ENCODE measurements around the gene SYAP1.
"Not testable (repeated sequence)": the region's sequence is repeated elsewhere in the genome, so short reads cannot be mapped to it uniquely, and the experiment has no call there.

Gene SYAP1, protein sequence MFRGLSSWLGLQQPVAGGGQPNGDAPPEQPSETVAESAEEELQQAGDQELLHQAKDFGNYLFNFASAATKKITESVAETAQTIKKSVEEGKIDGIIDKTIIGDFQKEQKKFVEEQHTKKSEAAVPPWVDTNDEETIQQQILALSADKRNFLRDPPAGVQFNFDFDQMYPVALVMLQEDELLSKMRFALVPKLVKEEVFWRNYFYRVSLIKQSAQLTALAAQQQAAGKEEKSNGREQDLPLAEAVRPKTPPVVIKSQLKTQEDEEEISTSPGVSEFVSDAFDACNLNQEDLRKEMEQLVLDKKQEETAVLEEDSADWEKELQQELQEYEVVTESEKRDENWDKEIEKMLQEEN

DNA sequence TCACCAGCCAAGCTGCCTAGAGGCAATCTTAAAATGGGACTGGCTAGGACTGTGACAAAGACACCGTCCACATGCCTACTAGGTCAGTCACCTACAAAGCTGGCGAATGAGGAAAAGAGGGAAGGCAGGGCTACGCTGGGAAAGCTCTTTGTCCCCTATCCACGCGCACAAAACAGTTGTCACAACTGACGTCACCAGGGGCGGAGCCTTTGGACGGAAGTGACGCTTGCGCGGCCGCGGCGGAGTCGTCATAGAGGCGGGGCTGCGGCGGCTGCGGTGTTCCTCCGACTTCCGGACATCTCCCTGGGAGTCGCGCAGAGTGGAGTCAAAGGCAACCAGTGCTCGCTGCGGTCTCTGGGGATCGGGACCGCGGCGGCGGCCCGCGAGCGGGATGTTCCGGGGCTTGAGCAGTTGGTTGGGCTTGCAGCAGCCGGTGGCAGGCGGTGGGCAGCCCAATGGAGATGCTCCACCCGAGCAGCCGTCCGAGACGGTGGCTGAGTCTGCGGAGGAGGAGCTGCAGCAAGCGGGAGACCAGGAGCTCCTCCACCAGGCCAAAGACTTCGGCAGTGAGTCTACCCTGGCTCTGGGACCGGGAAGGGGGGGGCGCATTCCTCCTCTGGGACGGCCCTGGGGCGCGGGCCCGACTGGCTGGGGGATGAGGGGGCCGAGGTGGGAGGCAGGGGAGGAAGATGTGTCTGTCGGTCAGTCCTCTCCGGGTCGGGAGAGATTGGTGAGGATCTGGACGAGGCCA is at the start of gene SYAP1:
TSS of gene SYAP1 (plus strand) at position 279 of the 751 bp plus-strand sequence. CDS start at position 392, 113 bp downstream.
- DNase-seq (ENCODE audit: low read depth in 2 of 2) = peak; percentile 83 to 96

DNA sequence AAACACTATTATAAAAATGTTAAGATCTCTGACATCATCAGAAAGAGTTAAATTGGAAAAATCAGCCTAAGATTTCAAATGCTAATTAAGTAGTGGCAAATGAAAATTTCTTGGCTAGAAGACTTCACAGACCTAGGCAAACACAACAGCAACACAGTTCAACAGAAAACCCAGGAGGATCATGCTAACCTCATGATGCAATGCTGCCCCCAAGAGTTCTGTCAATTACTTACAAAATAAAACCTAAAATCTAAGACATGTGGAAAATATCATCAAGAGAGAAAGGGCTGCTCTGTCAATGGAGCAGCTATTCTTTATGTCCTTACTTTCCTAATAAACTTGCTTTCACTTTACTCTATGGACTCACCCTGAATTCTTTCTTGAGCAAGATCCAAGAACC is 48.4 kb upstream of the SYAP1 start:
- DNase-seq (ENCODE audit: low read depth in 2 of 2) = no peak

DNA sequence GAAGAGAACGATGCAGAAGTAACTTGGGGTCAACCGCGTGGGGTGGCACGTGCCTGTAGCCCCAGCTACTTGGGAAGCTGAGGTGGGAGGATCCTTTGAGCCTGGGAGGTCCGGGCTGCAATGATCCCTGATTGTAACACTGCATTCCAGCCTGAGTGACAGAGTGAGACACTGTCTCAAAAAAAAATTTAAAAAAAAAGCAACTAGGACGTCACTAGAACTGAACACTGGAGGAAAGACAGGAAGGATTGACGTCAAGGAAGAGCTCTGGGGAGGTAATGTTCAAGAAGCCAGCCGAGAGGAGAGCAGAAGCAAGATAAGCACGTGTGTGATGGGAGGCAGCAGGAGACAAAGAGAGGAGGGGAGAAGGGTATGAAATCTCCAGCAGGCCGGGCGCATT is 40.7 kb upstream of the SYAP1 start:
- no peak for DNase-seq (ENCODE audit: low read depth in 2 of 2)

DNA sequence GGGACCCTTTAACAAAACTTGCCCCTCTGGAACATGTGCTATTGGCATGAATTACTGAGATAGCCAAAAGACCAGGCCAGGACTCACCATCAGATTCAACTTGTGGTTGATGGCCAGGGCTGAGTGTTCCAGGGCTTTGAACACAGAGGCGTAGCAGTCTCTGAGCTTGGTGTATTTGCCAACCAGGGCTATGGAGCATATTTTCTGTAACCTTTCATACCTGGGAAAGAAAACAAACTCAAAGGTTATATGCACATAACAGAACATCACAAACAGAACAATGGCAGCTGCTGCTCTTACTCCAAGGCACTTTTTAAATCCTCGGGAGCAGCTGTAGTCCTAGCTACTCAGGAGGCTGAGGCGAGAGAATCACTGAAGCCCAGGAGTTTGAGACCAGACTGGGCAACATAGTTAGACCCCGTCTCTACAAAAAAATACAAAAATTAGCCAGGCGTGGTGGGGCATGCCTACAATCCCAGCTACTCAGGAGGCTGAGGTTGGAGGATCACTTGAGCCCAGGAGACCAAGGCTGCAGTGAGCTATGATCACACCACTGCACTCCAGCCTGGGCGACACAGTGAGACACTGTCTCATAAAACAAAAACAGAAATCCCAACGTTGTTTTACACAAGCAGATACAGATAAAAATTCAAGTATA is 36.3 kb upstream of the SYAP1 start:
- no peak for DNase-seq (ENCODE audit: low read depth in 2 of 2)

DNA sequence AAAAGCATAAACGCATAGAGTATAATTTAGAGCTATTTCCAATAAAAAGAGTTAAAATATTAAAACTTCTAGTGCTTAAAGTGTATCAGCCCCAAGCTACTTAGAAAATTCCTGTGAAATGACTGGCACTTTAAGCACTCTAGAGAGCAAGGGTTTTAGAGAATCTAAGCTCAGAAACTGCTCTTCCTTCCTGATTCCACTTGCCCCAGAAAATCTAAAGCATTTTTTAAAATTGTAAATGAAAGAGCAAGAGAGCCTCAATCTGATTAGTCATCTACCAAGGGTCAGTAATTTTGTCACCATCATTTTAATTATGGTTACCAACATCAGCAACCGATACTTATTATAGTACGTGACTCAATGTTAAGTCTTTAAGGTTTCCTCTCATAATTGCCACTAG is 31.9 kb upstream of the SYAP1 start:
- no peak for DNase-seq (ENCODE audit: low read depth in 2 of 2)

DNA sequence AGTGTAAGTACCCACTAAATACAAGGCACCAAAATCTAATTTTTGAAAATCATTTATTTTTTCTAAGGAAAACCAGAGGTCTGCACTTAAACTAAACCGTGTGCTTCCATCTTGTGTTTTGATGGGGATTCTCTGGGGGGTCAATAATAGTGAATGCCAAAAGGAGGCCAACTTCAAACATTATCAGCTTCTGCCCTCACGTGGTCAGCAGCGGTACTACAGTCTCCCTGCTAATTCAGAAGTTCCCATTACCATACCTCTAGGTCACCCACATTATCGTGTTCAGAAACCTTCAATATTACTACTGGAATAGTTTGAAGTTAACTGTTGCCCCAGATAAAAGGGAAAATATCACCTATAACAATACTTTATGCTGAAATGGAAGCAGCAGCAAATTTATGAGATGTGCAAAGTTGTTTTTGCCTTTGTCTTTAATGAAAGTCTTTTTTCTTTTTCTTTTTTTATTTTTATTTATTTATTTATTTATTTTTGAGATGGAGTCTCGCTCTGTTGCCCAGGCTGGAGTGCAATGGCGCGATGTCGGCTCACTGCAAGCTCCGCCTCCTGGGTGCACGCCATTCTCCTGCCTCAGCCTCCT is 24.2 kb upstream of the SYAP1 start:
- DNase-seq (ENCODE audit: low read depth in 2 of 2) = peak; percentile 45 to 59

DNA sequence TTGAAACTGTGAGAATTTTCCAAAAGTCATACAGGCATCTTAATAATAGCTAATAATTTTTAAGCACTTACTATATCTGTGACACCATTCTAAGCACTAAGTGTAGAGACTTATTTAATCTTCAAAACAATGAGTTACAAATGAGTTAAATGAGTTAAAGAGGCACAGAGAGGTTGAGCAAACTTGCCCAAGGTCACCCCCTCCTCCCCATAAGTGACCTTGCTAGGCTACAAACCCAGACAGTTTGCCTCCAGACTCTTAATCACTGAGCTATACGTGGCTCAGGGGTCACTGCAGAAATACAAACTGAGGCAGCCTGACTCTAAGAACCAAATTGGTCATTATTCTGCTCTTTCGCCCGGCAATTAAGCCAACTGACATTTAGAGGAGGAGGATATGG is 22.5 kb upstream of the SYAP1 start:
- DNase-seq (ENCODE audit: low read depth in 2 of 2) = no peak

DNA sequence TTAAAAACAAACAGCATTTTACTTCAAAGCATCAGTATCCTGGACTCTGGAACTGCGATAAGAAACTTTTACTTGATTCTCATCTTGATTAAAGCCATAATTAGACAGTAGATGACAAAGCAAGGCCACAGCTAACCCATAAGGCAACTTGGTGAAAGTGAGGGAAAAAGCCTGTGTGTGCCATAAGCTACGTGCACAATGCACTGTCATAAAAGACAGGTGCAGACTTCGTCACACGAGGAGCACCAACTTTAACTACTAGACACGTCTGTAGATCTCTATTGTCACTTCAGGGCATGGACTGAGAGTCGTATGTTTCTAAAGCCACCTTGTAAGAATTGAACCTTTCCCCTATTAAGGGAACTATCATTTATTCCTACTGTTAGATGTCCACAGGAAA is 20.0 kb upstream of the SYAP1 start:
- no peak for DNase-seq (ENCODE audit: low read depth in 2 of 2)

DNA sequence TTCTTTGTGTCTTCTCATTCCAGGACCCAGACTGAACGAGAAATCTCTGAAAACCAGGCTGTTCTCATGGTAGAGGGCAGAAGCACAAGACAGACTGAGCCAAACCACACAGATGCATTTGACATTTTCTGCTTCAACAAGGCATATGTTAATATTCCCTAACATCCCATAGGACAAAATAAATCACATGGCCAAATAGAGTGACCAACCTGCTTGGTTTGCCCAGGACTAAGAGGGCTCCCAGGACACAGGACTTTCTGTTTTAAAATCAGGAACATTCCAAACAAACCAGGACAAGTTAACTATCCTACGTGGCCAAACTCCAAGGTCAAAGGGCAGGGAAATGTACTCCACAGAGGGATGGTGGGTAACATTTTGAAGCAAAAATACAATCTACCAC is 18.7 kb upstream of the SYAP1 start:
- DNase-seq (ENCODE audit: low read depth in 2 of 2) = no peak

DNA sequence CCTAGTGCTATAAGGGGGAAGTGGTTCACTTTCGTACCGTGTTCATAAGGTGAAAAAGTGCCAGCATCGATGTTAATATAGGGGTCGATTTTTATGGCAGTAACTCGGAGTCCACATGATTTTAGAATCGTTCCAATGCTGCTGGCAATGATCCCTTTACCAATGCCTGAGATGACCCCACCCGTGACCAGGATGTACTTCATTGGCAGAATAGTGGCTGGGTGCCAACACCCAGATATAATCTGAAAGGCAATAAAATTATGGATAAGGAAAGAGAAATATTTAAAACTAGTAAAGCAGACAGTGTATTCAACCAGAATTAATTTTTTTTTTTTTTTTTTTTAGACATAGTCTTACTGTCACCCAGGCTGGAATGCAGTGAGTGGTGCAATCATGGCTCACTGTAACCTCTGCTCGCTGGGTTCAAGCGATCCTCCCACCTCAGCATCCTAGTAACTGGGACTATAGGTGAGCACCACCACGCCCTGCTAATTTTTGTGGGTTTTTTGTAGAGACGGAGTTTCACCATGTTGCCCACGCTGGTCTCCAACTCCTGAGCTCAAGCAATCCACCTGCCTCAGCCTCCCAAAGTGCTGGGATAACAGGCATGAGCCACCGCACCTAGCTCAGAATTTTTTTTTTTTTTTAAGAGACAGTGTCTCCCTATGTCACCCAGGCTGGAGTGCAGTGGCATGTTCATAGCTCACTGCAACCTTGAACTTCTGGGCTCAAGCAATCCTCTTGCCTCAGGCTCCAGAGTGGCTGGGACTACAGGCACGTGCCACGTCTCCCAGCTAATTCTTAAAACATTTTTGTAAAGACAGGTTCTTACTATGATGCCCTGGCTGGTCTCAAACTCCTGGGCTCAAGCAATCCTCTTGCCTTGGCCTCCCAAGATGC is 16.5 kb upstream of the SYAP1 start:
- no peak for DNase-seq (ENCODE audit: low read depth in 2 of 2)

DNA sequence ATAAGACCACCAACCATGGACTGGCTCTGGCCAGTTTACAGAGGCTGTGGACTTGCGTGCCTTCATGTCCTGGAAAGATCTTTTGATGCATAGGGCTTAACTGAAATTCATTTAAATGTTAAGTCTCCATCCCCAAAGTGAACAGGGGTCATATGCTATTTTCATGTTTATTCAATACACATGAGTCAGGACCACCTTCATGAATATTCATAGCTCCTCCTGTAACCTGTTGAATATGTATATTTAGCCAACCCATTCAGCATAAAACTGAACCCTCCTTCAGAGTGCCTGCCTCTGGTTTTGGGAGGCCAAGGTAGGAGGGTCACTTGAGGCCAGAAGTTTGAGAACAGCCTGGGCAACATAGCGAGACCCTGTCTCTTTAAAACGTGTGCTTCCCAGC is 14.0 kb upstream of the SYAP1 start:
- DNase-seq (ENCODE audit: low read depth in 2 of 2) = no peak

DNA sequence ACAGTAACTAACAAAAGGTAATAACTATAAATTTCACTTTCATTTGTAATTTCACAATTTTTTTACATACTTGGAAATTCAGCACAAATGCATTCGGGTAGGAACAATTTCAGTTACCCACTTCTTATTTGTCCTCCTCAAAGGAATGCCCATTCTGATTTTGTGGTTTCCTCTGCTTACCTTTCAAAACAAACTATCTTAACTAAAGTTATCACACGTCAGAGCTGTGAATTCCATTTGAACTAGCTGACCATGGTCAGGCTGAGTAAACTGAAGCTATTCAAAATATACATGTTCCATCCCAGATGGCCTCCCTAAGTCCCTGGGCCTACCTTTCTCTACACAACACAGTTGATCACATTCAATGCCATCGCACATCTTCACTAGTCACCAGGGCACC is 11.4 kb upstream of the SYAP1 start:
- no peak for DNase-seq (ENCODE audit: low read depth in 2 of 2)

DNA sequence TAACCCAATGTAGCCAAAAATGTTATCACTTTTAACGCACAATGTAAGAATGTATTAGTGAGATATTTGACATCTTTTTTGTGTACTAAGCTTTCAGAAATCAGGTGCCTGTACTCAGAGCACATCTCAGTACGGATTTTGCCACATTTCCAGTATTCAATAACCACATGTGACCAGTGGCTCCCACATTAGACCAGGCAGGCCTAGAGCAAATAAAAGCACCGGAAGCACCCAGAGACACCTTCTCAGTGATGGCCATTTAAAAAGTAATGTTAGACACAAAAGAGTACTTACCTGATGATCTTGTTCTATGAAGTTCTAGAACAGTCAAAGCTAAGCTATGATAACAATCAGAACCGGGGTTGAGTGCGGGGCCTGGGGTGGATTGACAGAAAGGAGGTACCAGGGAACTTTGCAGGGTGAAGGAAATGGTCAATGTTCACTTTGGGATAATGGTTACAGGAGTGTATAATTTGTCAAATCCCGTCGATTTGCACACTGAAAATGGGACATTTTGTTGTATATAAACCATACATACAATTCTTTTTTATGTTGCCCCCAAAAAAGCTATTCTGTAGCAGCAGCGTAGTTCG is 8.1 kb upstream of the SYAP1 start:
- no peak for DNase-seq (ENCODE audit: low read depth in 2 of 2)

DNA sequence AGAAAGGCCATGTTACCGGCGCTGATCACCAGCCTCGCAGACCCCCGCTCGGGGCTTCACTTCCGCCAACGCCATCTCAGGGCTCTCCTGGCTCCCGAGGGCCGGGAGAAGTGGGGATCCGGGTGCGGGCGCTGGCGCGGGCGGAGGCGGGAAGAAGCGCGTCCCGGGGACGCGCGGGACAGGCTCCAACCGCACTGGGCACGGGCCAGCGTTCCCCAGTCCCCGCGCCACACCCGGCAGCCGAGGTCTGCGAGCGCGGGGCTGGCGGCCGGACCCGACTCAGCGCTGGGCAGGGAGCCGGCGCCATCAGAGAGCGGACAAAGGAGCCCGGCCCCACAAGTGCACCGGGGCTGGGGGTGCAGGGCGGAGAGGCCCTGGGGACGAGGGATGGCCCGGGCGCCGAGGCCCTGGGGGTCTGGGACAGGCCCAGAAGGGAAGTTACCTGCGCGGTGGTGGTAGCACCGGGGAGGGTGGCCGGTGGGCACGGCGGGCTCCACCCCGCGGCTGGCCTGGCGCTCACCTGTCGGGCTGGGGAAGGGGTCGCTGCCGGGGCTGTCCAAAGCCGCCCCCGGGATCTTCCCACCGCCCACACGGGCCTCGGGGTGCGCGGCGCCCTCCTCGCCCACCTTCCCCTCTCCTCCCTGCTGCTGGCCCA is 7.4 kb upstream of the SYAP1 start:
- DNase-seq (ENCODE audit: low read depth in 2 of 2) = no peak

DNA sequence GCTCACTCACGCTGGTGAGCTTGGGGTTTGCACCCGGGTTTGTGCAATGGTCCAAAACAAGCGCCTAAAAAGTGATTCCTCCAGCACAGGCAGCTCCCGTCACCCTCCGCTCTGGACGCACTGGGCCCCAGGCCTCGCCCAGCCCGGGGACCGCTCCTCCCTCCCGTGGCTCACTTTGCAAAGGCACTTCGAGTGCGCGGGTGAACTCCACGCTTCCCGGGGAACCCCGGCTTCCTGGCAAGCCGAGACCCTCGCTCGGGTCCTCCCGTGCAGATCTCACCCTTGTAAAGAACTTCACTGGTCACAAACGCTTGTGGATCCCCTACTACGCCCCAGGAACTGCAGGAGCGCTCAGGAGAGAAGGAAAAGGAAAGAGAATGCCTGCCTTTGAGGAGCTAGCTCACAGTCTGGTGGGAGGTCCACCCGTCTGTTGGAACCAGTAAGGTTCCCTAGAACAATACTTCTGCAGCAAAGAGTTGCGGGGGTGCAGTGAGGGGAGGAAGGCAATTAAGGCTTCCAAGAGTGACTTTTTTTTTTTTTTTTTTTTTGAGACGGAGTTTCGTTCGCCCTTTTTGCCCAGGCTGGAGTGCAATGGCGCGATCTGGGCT is 6.8 kb upstream of the SYAP1 start, which contains the start of gene CTPS2:
TSS of gene CTPS2 (minus strand) at position 122 of the 608 bp plus-strand sequence. CDS start 9,767 bp downstream, outside the sequence.
- peak; percentile 20 to 22 for DNase-seq (ENCODE audit: low read depth in 2 of 2)

DNA sequence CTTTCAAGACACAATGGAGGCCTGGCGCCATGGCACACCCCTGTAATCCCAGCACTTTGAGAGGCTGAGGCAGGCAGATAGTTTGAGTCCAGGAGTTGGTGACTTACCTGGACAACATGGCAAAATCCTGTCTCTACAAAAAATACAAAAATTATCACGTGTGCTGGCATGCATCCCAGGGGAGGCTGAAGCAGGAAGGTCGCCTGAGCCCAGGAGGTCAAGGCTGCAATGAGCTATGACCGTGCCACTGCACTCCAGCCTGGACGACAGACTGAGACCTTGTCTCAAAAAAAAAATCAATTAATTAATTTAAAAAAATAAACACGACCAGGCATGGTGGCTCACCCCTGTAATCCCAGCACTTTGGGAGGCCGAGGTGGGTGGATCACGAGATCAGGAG is 4.9 kb upstream of the SYAP1 start:
- DNase-seq (ENCODE audit: low read depth in 2 of 2) = no peak

DNA sequence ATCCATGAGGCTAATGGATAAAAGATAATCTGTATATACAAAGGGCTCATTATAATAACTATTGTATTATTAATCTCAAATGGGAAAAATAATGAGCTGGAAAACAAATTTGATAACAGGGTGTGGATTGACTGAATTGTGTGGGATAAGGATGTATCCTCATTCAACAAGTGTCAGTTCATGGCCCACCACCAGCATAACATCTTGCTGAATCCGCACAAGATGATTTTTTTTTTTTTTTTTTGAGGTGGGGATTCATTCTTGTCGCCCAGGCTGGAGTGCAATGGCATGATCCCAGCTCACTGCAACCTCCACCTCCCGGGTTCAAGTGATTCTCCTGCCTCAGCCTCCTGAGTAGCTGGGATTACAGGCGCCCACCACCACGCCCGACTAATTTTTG is 3.8 kb upstream of the SYAP1 start:
- DNase-seq (ENCODE audit: low read depth in 2 of 2) = not testable (repeated sequence)

DNA sequence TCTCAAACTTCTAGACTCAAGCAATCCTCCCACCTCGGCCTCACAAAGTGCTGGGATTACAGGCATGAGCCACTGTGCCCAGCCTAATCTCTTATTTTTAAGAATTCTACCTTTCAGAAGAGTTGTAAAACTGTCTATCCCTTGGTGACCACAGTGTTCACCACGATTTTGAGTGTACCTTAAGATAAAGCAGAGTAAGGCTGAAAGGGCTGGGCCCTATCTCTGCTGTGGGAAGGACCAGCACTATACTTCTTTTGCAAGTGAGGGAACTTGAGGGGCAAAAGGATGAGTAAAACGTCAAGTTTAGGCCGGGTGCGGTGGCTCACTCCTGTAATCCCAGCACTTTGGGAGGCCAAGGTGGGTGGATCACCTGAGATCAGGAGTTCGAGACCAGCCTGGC is 3.0 kb upstream of the SYAP1 start:
- DNase-seq (ENCODE audit: low read depth in 2 of 2) = not testable (repeated sequence)

DNA sequence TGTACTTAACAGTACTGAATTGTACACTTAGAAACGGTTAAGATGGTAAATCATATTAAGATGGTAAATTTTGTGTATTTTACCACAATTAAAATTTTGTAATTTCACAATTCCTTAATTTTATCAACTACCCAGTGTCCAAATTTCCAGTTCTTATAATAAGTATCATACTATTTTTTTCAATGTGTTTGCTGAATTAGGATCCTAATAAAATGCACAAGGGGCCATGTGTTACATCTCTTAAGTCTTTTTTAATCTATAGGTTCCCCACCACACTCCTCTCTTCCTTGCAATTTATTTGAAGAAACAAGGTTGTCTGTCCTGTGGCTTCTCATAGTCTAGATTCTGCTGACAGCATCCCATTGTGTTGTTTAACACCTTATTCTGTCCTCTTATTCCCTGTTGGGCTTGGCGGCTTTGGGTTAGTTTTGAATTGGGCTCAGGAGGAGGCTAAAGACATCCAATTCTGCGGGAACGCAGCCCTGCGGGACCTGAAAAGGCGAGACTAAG is 533 bp upstream of the SYAP1 start:
- no peak for DNase-seq (ENCODE audit: low read depth in 2 of 2)

DNA sequence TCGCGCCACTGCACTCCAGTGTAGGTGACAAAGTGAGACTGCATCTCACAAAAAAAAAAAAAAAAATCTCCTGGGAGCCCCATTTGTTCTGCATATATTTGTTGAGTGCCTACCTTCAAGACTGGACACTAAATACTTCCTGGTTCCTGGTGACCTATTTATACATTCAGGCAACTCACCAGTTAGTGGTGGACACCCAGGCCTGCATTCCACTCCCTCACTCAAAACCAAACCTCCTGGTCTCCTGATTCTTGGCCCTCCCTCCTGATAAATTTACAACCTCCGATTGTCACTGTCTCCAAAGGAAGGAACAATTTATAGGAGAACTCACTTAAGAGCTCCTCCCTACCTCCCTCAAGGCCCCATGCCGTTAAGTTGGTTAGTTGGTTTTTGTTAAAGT is 3.1 kb downstream of the SYAP1 start:
- no peak for DNase-seq (ENCODE audit: low read depth in 2 of 2)

All from activated CD4-positive, alpha-beta T cell treated with anti-CD3 and anti-CD28 coated beads for 24 hours (primary cell).